ENCODE measurements around the gene RALB.

RALB gene

GRCh38 chr2:120246546-120247300 lies 5.9 kb upstream of the RALB start:
- Histone ChIP-seq H3K79me2 (ENCODE audit: insufficient read depth, low read length) (no peaks in the 10 kb centered on the region), H3K4me3 (ENCODE audit: low read depth in 1 of 2, low read length in 2 of 2) (no peak overlapping the region), H3K4me1 (ENCODE audit: insufficient read depth, low read length) (peaks cover 3% of the 10 kb centered on the region), H2AFZ (ENCODE audit: low read depth, low read length) (no peak overlapping the region), H3K27ac (ENCODE audit: low read length) (no peak overlapping the region), H4K20me1 (ENCODE audit: insufficient read depth, low read length) (no peaks in the 10 kb centered on the region), H3K9ac (ENCODE audit: low read depth, low read length) (no peak overlapping the region), H3K36me3 (ENCODE audit: insufficient read depth, low read length) (no peaks in the 10 kb centered on the region), H3K4me2 (ENCODE audit: insufficient read depth, low read length) (no peak overlapping the region), H3K9me3 (ENCODE audit: insufficient read depth, low read length, severe bottlenecking) (no peaks in the 10 kb centered on the region), H3K27me3 (ENCODE audit: insufficient read depth, low read length, poor library complexity) (peaks cover 12% of the 10 kb centered on the region)
- DNase-seq (no peak), ATAC-seq (ENCODE audit: insufficient read depth, low read depth) (peak; percentile 32; the same call in 2 of the 3 replicates)
- no peak for TF ChIP-seq EZH2 (IDR thresholded peaks at IDR 0.05; ENCODE audit: borderline replicate concordance, low read depth, low read length, severe bottlenecking)
- TF ChIP-seq CTCF (IDR thresholded peaks at IDR 0.05; ENCODE audit: borderline replicate concordance, extremely low read depth, low read length, poor library complexity, severe bottlenecking), result no peak

- Histone ChIP-seq H3K27ac (ENCODE audit: low read length) (no peak overlapping the region), H2AFZ (ENCODE audit: low read depth, low read length) (no peak overlapping the region), H3K4me1 (ENCODE audit: insufficient read depth, low read length) (peaks cover 8% of the 10 kb centered on the region), H3K4me2 (ENCODE audit: insufficient read depth, low read length) (no peak overlapping the region), H3K36me3 (ENCODE audit: insufficient read depth, low read length) (no peaks in the 10 kb centered on the region), H3K4me3 (ENCODE audit: low read depth in 1 of 2, low read length in 2 of 2) (no peak overlapping the region), H3K9me3 (ENCODE audit: insufficient read depth, low read length, severe bottlenecking) (no peaks in the 10 kb centered on the region), H3K27me3 (ENCODE audit: insufficient read depth, low read length, poor library complexity) (peaks cover 12% of the 10 kb centered on the region), H3K79me2 (ENCODE audit: insufficient read depth, low read length) (no peaks in the 10 kb centered on the region), H3K9ac (ENCODE audit: low read depth, low read length) (no peak overlapping the region), H4K20me1 (ENCODE audit: insufficient read depth, low read length) (no peaks in the 10 kb centered on the region)
- DNase-seq, result no peak
- no peak for ATAC-seq (ENCODE audit: insufficient read depth, low read depth)
- no peak for TF ChIP-seq EZH2 (IDR thresholded peaks at IDR 0.05; ENCODE audit: borderline replicate concordance, low read depth, low read length, severe bottlenecking)
- TF ChIP-seq CTCF (IDR thresholded peaks at IDR 0.05; ENCODE audit: borderline replicate concordance, extremely low read depth, low read length, poor library complexity, severe bottlenecking), result no peak
These were observed 4.8 kb upstream of the RALB start for GRCh38 chr2:120247851-120248250.

- no peak overlapping the region for H3K4me2 ChIP-seq (ENCODE audit: insufficient read depth, low read length)
- peaks cover 25% of the 10 kb centered on the region for H3K4me1 ChIP-seq (ENCODE audit: insufficient read depth, low read length)
- H3K9me3 ChIP-seq (ENCODE audit: insufficient read depth, low read length, severe bottlenecking), result no peaks in the 10 kb centered on the region
- peaks cover 12% of the 10 kb centered on the region for H3K27me3 ChIP-seq (ENCODE audit: insufficient read depth, low read length, poor library complexity)
- no peak for DNase-seq
- H3K9ac ChIP-seq (ENCODE audit: low read depth, low read length), result no peak overlapping the region
- no peak overlapping the region for H3K27ac ChIP-seq (ENCODE audit: low read length)
- no peak overlapping the region for H2AFZ ChIP-seq (ENCODE audit: low read depth, low read length)
- TF ChIP-seq CTCF (IDR thresholded peaks at IDR 0.05; ENCODE audit: borderline replicate concordance, extremely low read depth, low read length, poor library complexity, severe bottlenecking), result no peak
- no peak for TF ChIP-seq EZH2 (IDR thresholded peaks at IDR 0.05; ENCODE audit: borderline replicate concordance, low read depth, low read length, severe bottlenecking)
- peaks cover 8% of the 10 kb centered on the region; the same call in 1 of the 2 replicates for H3K79me2 ChIP-seq (ENCODE audit: insufficient read depth, low read length)
- no peak overlapping the region for H3K4me3 ChIP-seq (ENCODE audit: low read depth in 1 of 2, low read length in 2 of 2)
- H4K20me1 ChIP-seq (ENCODE audit: insufficient read depth, low read length), result no peaks in the 10 kb centered on the region
- no peaks in the 10 kb centered on the region for H3K36me3 ChIP-seq (ENCODE audit: insufficient read depth, low read length)
- ATAC-seq (ENCODE audit: insufficient read depth, low read depth), result no peak
These were observed 2.0 kb upstream of the RALB start for GRCh38 chr2:120250640-120251039.
